Activated CD4-positive, alpha-beta T cell treated with anti-CD3 and anti-CD28 coated beads for 4 hours (primary cell): ENCODE data around the gene APOB.

Source experiments
- DNase-seq, 2 donors: peaks; one replicate each; pipeline ENCODE4 v3.0.0-alpha.2; 2020

APOB gene

GRCh38 chr2:21043744-21044532 lies at the start of gene APOB:
Gene APOB, minus strand, starts transcription at chr2:21044073. Its CDS starts 128 bp downstream, at chr2:21043945.
- DNase-seq, result no peak

- DNase-seq, result no peak
Observed at GRCh38 chr2:21092308-21092869, 48.5 kb upstream of the APOB start.

DNA sequence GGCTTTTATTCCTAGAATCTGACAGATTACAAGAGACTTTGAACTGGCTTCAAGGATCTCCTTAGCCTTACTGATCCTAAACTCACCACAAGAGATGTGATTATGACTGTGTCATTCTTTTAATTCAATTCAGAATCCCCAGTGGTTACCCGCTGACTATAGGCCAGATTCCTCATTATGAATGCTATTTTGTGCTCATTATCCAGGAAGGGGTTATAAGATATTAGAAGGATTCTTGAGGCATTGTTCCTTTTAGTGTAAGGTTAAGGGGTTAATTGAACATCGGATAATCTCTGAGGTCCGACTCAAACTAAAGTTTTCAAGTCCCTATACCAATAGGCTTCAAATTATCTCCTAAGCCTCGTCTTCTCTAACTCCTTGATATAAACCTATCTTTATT lies 40.5 kb upstream of the APOB start:
- no peak for DNase-seq

- DNase-seq, result no peak
Observed at GRCh38 chr2:21083482-21083881, 39.6 kb upstream of the APOB start.

GRCh38 chr2:21078296-21078695 lies 34.4 kb upstream of the APOB start:
- no peak for DNase-seq

- no peak for DNase-seq
Observed at GRCh38 chr2:21072477-21073242, 28.8 kb upstream of the APOB start.

DNA sequence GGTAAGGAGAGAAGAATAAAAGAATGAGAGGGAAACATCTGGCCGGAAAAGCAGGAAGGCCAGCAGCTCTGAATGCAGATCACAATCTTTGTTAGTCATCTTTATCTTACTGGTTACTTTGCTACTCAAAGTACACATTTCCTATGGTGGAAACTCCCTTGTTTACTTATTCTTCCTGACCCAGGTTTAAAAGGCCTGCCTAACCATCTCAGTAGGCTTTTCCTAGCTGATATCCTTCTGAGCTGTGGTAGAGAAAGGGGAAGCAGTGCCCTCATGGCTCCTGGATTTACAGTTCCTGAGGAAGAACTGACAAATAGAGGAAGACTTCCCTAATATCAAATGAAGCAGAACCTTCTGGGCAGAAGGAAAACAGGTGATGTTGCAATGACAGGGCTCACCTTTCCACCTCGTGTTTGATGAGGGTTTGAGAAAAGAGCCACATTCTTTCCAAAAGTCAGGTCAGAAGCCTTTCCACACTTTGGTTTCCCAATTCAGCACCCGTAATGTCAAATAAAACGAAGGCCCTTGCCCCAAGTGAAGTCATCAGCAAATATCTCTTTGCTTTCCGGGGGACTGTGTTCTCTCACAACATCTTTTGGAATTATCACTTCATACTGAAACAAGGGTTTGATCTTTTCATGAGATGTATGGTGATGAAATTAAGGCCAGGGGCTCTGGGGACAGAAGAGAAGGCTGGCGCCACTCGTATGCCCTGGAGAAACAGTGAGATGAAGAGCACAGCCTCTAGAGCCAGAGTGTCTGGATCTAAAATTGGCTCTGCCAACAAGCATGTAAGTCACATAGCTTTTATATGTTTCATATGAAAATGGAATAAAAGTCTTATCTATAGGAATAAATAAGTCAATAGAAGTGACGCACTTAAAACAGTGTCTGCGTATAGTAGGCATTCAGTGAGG lies 26.7 kb upstream of the APOB start:
- DNase-seq, result no peak

- no peak for DNase-seq
Observed at GRCh38 chr2:21069746-21070340, 26.0 kb upstream of the APOB start.

GRCh38 chr2:21067859-21068537 lies 24.1 kb upstream of the APOB start:
- DNase-seq, result no peak

GRCh38 chr2:21067125-21067524 lies 23.3 kb upstream of the APOB start:
- DNase-seq, result no peak

- no peak for DNase-seq
Observed at GRCh38 chr2:21059885-21060610, 16.2 kb upstream of the APOB start.

GRCh38 chr2:21057097-21057496 lies 13.2 kb upstream of the APOB start:
- DNase-seq, result no peak

DNA sequence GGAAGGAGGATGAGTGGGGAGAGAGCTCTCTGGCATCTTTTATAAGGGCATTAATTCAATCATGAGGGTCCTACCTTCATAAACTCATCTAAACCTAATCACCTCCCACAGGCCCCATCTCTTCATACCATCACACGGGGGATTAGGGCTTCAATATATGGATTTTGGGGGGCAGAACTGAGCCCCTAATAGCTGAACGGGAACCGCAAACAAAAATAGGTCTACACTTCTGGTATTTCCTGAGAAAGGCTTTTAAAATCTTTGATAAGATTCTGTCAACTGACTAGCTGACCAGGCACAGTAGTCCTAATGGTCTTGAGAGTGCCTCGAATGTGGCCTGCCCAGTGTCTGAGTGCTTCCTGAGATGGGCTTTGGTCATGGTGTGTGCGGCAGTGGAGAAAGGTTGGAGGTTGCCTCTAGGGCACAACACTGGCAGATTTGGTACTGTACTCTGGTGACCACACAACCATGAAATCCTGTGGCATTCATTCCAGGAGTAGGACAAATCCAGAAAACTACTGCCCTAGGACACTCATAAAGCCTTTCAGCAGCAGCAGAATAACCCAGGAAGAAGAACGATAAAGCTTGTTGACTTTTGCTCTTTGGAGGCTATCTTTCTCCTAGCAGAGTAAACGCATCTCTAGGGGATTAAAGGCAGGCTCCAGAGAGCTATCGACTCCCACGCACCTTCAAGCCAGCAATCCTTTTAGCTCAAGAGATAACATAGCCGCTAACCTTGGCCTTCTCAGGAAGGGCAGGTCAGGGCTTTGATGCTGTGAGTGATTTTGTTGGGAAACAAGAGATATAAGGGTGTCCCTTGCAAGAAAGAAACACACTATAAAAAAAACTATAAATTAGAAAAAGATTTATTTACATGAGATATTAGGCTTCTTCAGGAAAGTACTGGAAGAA lies 12.3 kb upstream of the APOB start:
- DNase-seq, result no peak

- no peak for DNase-seq
Observed at GRCh38 chr2:21055451-21055850, 11.6 kb upstream of the APOB start.

GRCh38 chr2:21054011-21054410 lies 10.1 kb upstream of the APOB start:
- no peak for DNase-seq

GRCh38 chr2:21052044-21052443 lies 8.2 kb upstream of the APOB start:
- no peak for DNase-seq

- DNase-seq, result no peak
Observed at GRCh38 chr2:21050164-21050563, 6.3 kb upstream of the APOB start.

DNA sequence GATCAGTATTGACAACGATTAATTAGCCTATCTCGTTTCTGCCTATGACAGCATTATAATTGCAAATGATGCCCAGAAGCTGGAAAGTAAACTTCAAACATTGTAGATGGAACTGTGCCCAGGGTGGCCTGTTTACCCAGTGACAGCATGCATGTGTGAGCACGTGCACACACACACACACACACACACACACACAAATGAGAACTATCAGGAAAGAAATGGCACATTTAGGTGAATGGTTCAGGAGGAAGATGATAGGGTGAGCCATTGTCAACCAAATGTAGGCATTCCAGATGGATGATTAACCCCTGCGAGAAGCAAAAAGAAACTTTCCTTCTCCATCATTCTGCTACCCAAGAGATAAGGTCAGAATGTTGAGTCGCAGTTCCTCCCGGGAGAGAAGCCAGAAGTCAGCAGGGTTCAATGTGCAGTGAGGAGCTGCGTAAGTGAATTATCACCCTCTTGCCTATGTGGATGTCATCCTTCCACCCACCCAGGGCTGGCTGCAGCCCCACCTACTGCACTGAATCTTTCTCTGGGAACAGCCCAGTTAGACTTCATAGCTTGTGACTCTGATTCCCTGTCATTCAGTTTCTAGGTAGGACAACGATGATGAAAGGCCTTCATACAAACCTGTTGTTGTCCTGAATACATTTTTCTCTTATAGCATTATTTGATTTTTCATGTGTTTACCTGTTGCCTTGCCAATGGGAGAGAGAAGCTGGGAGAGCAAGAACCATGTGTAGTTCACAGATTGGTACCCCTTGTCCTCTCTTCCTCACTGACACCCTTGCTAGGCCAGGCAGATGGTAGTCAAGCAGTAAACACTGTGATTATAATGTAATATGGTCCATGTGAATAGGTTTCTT lies 3.5 kb upstream of the APOB start:
- no peak for DNase-seq

- no peak for DNase-seq
Observed at GRCh38 chr2:21046506-21046905, 2.6 kb upstream of the APOB start.
